ENCODE measurements around the gene SUPT6H.

GRCh38 chr17:28747051-28747691 is 85.2 kb downstream of the SUPT6H start:
- TF ChIP-seq POLR2AphosphoS5 (IDR thresholded peaks at IDR 0.05) (no peak), CTCF (IDR thresholded peaks at IDR 0.05) (peak in 1 of 5 experiments; percentile 23)

Measured in transverse colon (tissue), 4 donors.